WERI-Rb-1 (cell line): ENCODE measurements around the gene KIAA0825.
"Not testable (repeated sequence)": the region's sequence is repeated elsewhere in the genome, so short reads cannot be mapped to it uniquely, and the experiment has no call there.

Experiments used
- DNase-seq: peaks from one replicate; pipeline ENCODE4 v3.0.0-alpha.2; 2020
- H3K27ac ChIP-seq: fragments of 250-450 bp; sonication (Bioruptor Pico); 2 replicates; pipeline ENCODE4 v1.5.1; 2020; ENCODE audit warnings: mild to moderate bottlenecking, moderate library complexity
- H3K27me3 ChIP-seq: fragments of 250-450 bp; sonication (Bioruptor Pico); 2 replicates; pipeline ENCODE4 v1.5.1; 2021; ENCODE audit warnings: mild to moderate bottlenecking, low read depth, moderate library complexity; ENCODE audit not compliant: insufficient read depth, severe bottlenecking
- H3K36me3 ChIP-seq: fragments of 250-450 bp; sonication (Bioruptor Pico); 2 replicates; pipeline ENCODE4 v1.5.1; 2020; ENCODE audit warnings: mild to moderate bottlenecking, moderate library complexity
- H3K4me3 ChIP-seq: 2 replicates; pipeline ENCODE4 v1.5.1; 2011; ENCODE audit warnings: low read depth, mild to moderate bottlenecking, control low read depth, low read length
- H3K9me3 ChIP-seq: fragments of 250-450 bp; sonication (Bioruptor Pico); 2 replicates; pipeline ENCODE4 v1.5.1; 2021; ENCODE audit warnings: mild to moderate bottlenecking, moderate library complexity; ENCODE audit not compliant: severe bottlenecking
- TF ChIP-seq, protein P1 (sequence below): IDR thresholded peaks from 2 replicates; pipeline ENCODE4 v1.5.1; 2011; ENCODE audit warnings: low read depth, mild to moderate bottlenecking, control low read depth, inconsistent platforms, low read length

Gene KIAA0825

GRCh38 chr5:94161801-94162200 lies 456.6 kb downstream of the KIAA0825 start:
- Histone ChIP-seq H3K4me3 (no peak overlapping the region), H3K9me3 (no peaks in the 10 kb centered on the region), H3K36me3 (no peaks in the 10 kb centered on the region), H3K27me3 (no peaks in the 10 kb centered on the region), H3K27ac (no peak overlapping the region)
- no peak for DNase-seq
- TF ChIP-seq, protein P1, sequence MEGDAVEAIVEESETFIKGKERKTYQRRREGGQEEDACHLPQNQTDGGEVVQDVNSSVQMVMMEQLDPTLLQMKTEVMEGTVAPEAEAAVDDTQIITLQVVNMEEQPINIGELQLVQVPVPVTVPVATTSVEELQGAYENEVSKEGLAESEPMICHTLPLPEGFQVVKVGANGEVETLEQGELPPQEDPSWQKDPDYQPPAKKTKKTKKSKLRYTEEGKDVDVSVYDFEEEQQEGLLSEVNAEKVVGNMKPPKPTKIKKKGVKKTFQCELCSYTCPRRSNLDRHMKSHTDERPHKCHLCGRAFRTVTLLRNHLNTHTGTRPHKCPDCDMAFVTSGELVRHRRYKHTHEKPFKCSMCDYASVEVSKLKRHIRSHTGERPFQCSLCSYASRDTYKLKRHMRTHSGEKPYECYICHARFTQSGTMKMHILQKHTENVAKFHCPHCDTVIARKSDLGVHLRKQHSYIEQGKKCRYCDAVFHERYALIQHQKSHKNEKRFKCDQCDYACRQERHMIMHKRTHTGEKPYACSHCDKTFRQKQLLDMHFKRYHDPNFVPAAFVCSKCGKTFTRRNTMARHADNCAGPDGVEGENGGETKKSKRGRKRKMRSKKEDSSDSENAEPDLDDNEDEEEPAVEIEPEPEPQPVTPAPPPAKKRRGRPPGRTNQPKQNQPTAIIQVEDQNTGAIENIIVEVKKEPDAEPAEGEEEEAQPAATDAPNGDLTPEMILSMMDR, result no peak

DNA sequence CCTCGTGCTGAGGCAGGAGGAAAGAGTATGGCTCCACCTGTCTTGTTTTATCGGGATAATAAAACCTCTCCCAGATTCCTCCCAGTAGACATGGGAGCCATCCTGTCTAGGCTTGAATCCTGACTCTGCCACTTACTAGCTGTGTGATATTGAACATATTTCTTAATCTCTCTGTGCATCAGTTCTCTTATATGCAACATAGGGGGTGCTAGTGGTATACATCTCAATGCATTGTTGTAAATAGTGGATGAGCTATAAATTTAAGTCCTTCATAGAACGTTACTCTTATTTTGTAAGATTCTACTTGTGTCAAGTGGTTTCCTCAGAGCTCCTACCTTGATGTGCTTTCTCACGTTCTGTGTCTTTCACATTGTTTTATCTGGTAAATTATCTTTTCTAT lies 459.3 kb downstream of the KIAA0825 start:
- Histone ChIP-seq H3K27me3 (no peaks in the 10 kb centered on the region), H3K27ac (no peak overlapping the region), H3K4me3 (no peak overlapping the region), H3K36me3 (no peaks in the 10 kb centered on the region), H3K9me3 (no peaks in the 10 kb centered on the region)
- DNase-seq, result no peak
- TF ChIP-seq, protein P1, result no peak

DNA sequence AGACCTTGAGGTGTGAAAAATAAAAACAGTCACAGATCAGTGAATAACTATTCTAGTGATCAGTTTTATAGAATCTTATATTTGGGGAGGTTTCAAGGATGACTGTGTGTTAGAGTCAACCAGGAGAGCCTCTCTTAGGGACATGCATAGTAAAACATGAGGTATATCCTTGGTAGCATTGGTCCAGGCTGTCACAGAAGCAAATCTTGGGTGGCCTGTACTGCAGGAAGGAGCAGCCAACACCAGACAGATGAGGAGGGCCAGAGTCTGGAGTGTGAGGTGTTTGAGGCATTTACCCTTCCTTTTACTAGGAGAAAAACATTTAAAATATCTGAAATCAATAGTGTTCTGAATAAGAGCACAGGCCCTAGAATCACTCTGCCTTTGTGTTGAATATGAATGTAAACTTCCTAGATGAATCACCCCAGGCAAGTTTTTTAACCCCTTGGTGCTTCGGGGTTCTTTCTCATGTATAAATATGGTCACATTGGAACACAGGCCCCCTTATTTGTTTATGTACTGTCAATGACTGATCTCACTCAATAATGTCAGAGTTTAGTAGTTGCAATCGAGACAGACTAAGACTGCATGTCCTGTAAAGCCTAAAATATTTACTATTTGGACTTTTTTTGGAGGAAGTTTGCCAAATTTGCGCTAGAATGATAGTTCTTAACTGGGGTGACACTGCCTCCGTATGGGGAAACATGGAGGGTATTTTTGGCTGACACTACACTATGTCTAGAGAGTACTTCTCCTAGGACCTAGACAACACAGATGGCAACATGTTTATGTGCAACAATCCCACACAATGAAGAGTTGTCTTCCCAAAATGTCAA lies 460.5 kb downstream of the KIAA0825 start:
- Histone ChIP-seq H3K27ac (no peak overlapping the region), H3K4me3 (no peak overlapping the region), H3K9me3 (no peaks in the 10 kb centered on the region), H3K36me3 (no peaks in the 10 kb centered on the region), H3K27me3 (no peaks in the 10 kb centered on the region)
- DNase-seq, result no peak
- TF ChIP-seq, protein P1, result no peak

- no peak overlapping the region for H3K4me3 ChIP-seq
- no peak for DNase-seq
- H3K9me3 ChIP-seq, result no peaks in the 10 kb centered on the region
- no peaks in the 10 kb centered on the region for H3K27me3 ChIP-seq
- H3K36me3 ChIP-seq, result no peaks in the 10 kb centered on the region
- TF ChIP-seq, protein P1, result no peak
- H3K27ac ChIP-seq, result no peak overlapping the region
Observed at GRCh38 chr5:94154672-94155071, 463.7 kb downstream of the KIAA0825 start.

GRCh38 chr5:94153736-94154450 lies 464.5 kb downstream of the KIAA0825 start:
- DNase-seq, result no peak
- TF ChIP-seq, protein P1, result no peak

DNA sequence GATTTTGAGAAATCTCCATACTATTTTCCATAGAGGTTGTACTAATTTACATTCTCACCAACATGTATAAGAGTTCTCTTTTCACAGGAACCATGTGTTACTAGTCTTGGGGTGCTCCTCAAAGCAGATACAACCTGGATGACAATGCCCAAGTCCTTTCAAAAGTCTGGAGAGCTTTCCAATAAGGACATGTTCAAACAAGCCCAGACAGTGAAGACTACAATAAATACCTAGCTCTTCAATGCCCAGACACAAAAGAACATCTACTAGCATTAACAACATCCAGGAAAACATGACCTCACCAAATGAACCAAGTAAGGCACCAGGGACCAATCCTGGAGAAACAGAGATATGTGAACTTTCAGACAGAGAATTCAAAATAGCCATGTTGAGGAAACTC lies 474.8 kb downstream of the KIAA0825 start:
- H3K27ac ChIP-seq, H3K9me3 ChIP-seq, DNase-seq, H3K4me3 ChIP-seq, H3K27me3 ChIP-seq, H3K36me3 ChIP-seq: not testable (repeated sequence)

More at GRCh38 chr5:94153736-94154450, 464.5 kb downstream of the KIAA0825 start:
- no peak overlapping the region for H3K4me3 ChIP-seq
- H3K9me3 ChIP-seq, result no peaks in the 10 kb centered on the region
- H3K27ac ChIP-seq, result no peak overlapping the region
- H3K27me3 ChIP-seq, result no peaks in the 10 kb centered on the region
- H3K36me3 ChIP-seq, result no peaks in the 10 kb centered on the region
